Measurements from ENCODE around the gene BTBD6.

GRCh38 chr14:105221598-105222178 lies 26.6 kb upstream of the BTBD6 start:
- no peak for TF ChIP-seq CTCF (IDR thresholded peaks at IDR 0.05)
- TF ChIP-seq POLR2A (IDR thresholded peaks at IDR 0.05), result no peak

Data from esophagus squamous epithelium (tissue), 4 donors.